Adrenal gland (tissue), 12 donors: Measurements from ENCODE around the gene AHNAK. TPM values are rescaled to one million over a fixed set of nuclear protein-coding genes. Genes with fewer than 3 reads are reported as not detected.

Experiments
- DNase-seq, 7 donors: peaks; one replicate each; pipeline ENCODE4 v3.0.0-alpha.2; 2019 to 2020
- H3K27ac ChIP-seq, 5 donors: fragments of 200-600 bp; sonication (generic) in 4 of 5; 1 replicate in 3 of 5; 2 replicates in 2 of 5; pipeline versions ENCODE4 v1.5.1 to v1.8.0; 2016 to 2020; ENCODE audit warnings: mild to moderate bottlenecking in 1 of 5
- H3K27me3 ChIP-seq: fragments of 200-600 bp; 2 replicates; pipeline ENCODE4 v1.8.0; 2021
- H3K36me3 ChIP-seq, 2 donors: fragments of 200-600 bp; replicated peaks in 1 of 2; 1 replicate in 1 of 2; 2 replicates in 1 of 2; pipeline versions ENCODE4 v1.5.1 to v1.8.0; 2018 to 2022
- H3K4me1 ChIP-seq, 2 donors: fragments of 200-600 bp; replicated peaks in 1 of 2; 1 replicate in 1 of 2; 2 replicates in 1 of 2; pipeline versions ENCODE4 v1.5.1 to v1.8.0; 2018 to 2021
- H3K4me3 ChIP-seq, 4 donors: fragments of 200-600 bp; sonication (generic) in 3 of 4; one replicate each; pipeline ENCODE4 v1.5.1; 2016 to 2018
- H3K9me3 ChIP-seq, 3 donors: fragments of 200-600 bp; sonication (generic) in 1 of 3; replicated peaks in 1 of 3; 1 replicate in 2 of 3; 2 replicates in 1 of 3; pipeline versions ENCODE4 v1.5.1 to v1.8.0; 2016 to 2021
- CTCF ChIP-seq, 6 experiments: fragments of 450-650 bp in 4 of 6; fragments of 200-600 bp in 2 of 6; sonication (generic) in 1 of 6; IDR thresholded peaks; 1 replicate in 5 of 6; 2 replicates in 1 of 6; pipeline versions ENCODE4 v1.5.1 to v1.8.0; 2016 to 2021; ENCODE audit warnings: antibody characterized with exemption in 6 of 6, mild to moderate bottlenecking in 2 of 6, moderate library complexity in 1 of 6
- POLR2A ChIP-seq, 2 donors: fragments of 450-650 bp; IDR thresholded peaks; one replicate each; pipeline ENCODE4 v1.6.1; 2017; ENCODE audit warnings: antibody characterized with exemption in 2 of 2, mild to moderate bottlenecking in 2 of 2, moderate library complexity in 1 of 2
- WGBS, 4 donors: extraction: QIAGEN DNeasy Blood & Tissue Kit in 2 of 4; methylation state at CpG; one replicate each; pipeline versions ENCODE4 v1.1.5 to v1.1.7; 2013 to 2017; 5-methylcytosine and 5-hydroxymethylcytosine counted together
- intact Hi-C, 2 donors: fragments of 100-400 bp; cut with DNase I; formaldehyde crosslinking; loops; one replicate each; pipeline versions ENCODE4 v1.14.1 to v1.15.0; 2022 to 2023
- polyA plus RNA-seq, 3 donors: library from polyadenylated mRNA; stranded (reverse); fragments of 200-250 nt in 2 of 3; fragments of 350-450 nt in 1 of 3; fragmentation: Illumina TruSeq in 1 of 3; extraction: RNeasy Lipid Tissue Mini Kit (QIAGEN cat#74804) in 1 of 3; gene quantifications; one replicate each; pipeline ENCODE4 v1.2.3, GENCODE V29; 2013 to 2014
- total RNA-seq, 9 donors: library from RNA; depleted of rRNA in 4 of 9; stranded (reverse); fragments of >200 nt in 4 of 9; fragments of 120-200 nt in 1 of 9; fragmentation: NEBNext Ultra II Directional in 1 of 9; extraction: Animal tissue kit (Norgen Biotek cat#: 25700) in 1 of 9; gene quantifications; one replicate each; pipeline versions ENCODE4 v1.1.0 to v1.2.4, GENCODE V29; 2013 to 2023
- donor health status: healthy with polysubstance abuse.
- donor health status: Bipolar disorder and iron deficiency.
- donor health status: DM: yes; HTN: yes; CAD: no.
- donor health status: DM: no; HTN: no; CAD: no.
- donor health status: DM: no; HTN: no; CAD: no.
- donor health status: DM: yes; HTN: yes; CAD: no.

Gene AHNAK
- total and polyA plus RNA-seq, 12 donors = 32.0 to 307 (median 175) TPM

GRCh38 chr11:62395885-62396551 lies 150.6 kb downstream of the AHNAK start:
- Histone ChIP-seq H3K27ac (peak overlapping the region in 3 of 5 donors; percentile 18 to 67 (median 50)), H3K9me3 (no peaks in the 10 kb centered on the region), H3K4me3 (no peak overlapping the region), H3K4me1 (peaks cover 0 to 30% of the 10 kb centered on the region in 2 donors), H3K27me3 (no peaks in the 10 kb centered on the region), H3K36me3 (no peaks in the 10 kb centered on the region)
- WGBS, 4 donors = 82 to 93% (median 89%) methylated on average over 8 to 10 of the region's 10 CpGs
- TF ChIP-seq POLR2A (IDR thresholded peaks at IDR 0.05) = no peak
- TF ChIP-seq CTCF (IDR thresholded peaks at IDR 0.05) = no peak
- intact Hi-C loops = no loop called here
- DNase-seq = no peak

DNA sequence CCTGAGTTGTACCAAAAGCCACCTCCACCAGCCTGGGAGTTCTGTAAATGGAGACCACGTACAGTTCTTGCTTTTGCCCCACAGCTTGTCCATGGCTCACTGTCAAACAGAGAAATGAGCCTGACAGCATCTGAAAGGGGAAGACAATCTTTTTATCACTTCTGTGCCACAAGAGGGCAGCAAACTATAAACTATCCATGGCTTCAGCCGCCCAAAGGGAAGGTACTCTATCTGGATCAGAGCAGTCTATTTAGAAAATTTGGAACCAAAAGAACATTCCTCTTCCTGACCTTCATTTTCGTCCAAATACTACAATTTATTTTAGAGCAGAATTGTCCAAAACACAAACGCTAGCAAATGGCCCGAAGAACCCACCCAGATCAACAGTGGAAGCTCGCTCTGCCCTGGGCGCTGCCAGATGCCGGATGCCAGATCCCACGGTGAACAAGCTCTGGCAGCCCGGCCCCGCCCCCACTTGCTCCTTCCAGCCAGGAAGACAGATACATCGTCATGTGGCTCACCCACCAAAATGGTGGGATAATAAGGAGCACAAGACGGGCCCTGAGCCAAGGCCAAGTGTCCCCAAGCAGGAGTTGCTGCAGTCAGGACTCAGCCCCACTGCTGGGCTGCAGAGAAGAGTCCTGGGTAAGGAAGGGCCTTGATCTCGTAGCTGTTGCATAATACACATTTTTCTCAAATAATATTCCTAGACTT lies 151.6 kb downstream of the AHNAK start:
- DNase-seq = peak; percentile 76 to 93 (median 81)
- Histone ChIP-seq H3K27me3 (no peaks in the 10 kb centered on the region), H3K4me1 (peaks cover 0 to 23% of the 10 kb centered on the region in 2 donors), H3K27ac (peak overlapping the region in 4 of 5 donors; percentile 18 to 82 (median 57)), H3K4me3 (peak overlapping the region in 1 of 4 donors; percentile 51), H3K36me3 (no peaks in the 10 kb centered on the region), H3K9me3 (no peaks in the 10 kb centered on the region)
- intact Hi-C loops = no loop called here
- no peak for TF ChIP-seq POLR2A (IDR thresholded peaks at IDR 0.05)
- peak; percentile 65 to 79 (median 74) for TF ChIP-seq CTCF (IDR thresholded peaks at IDR 0.05)
- 2 to 12% (median 9%) methylated on average over 14 of the region's 14 CpGs for WGBS, 4 donors

GRCh38 chr11:62393735-62394134 lies 152.9 kb downstream of the AHNAK start:
- Histone ChIP-seq H3K36me3 (no peaks in the 10 kb centered on the region), H3K4me3 (no peak overlapping the region), H3K9me3 (no peaks in the 10 kb centered on the region), H3K27me3 (no peaks in the 10 kb centered on the region), H3K4me1 (peaks cover 0 to 19% of the 10 kb centered on the region in 2 donors), H3K27ac (no peak overlapping the region)
- DNase-seq = no peak
- TF ChIP-seq CTCF (IDR thresholded peaks at IDR 0.05) (no peak), POLR2A (IDR thresholded peaks at IDR 0.05) (no peak)
- intact Hi-C loops = no loop called here
- WGBS, 4 donors = 47 to 63% (median 60%) methylated on average over 5 of the region's 5 CpGs

- peak overlapping the region in 1 of 5 donors; percentile 6 for H3K27ac ChIP-seq
- 45 to 54% (median 49%) methylated on average over 12 of the region's 12 CpGs for WGBS, 4 donors
- no peaks in the 10 kb centered on the region for H3K27me3 ChIP-seq
- no peaks in the 10 kb centered on the region for H3K9me3 ChIP-seq
- H3K36me3 ChIP-seq = no peaks in the 10 kb centered on the region
- DNase-seq = no peak
- no peak overlapping the region for H3K4me3 ChIP-seq
- peaks cover 0 to 16% of the 10 kb centered on the region in 2 donors for H3K4me1 ChIP-seq
- TF ChIP-seq POLR2A (IDR thresholded peaks at IDR 0.05) = no peak
- no peak for TF ChIP-seq CTCF (IDR thresholded peaks at IDR 0.05)
- intact Hi-C loops = no loop called here
Measured at GRCh38 chr11:62393061-62393611, 153.5 kb downstream of the AHNAK start.
